NB4 (cell line): ENCODE data around the gene DLG3.
"Not testable (repeated sequence)": the region's sequence is repeated elsewhere in the genome, so short reads cannot be mapped to it uniquely, and the experiment has no call there.

Experiments
- CTCF ChIP-seq: IDR thresholded peaks from one replicate; pipeline ENCODE4 v1.5.1; 2012; ENCODE audit warnings: low read depth, low read length
- MAX ChIP-seq: IDR thresholded peaks from 2 replicates; pipeline ENCODE4 v1.6.1; 2011; ENCODE audit warnings: low read depth, low read length
- POLR2A ChIP-seq: IDR thresholded peaks from 2 replicates; pipeline ENCODE4 v1.6.1; 2011; ENCODE audit warnings: mild to moderate bottlenecking; ENCODE audit not compliant: insufficient read length; ENCODE audit errors: extremely low read depth

GRCh38 chrX:70400181-70400580 lies 44.5 kb upstream of the DLG3 start:
- not testable (repeated sequence) for TF ChIP-seq MAX, POLR2A, CTCF
